Gastroesophageal sphincter (tissue), 4 donors: ENCODE data around the gene CASP8. TPM values are rescaled to one million over a fixed set of nuclear protein-coding genes. Genes with fewer than 3 reads are reported as not detected.

Experiments
- ATAC-seq: fragments of 150-250 bp; one replicate; pipeline ENCODE4 v1.9.1; 2016; ENCODE audit warnings: mild to moderate bottlenecking, moderate library complexity
- H3K27ac ChIP-seq, 4 donors: fragments of 200-600 bp; sonication (generic) in 3 of 4; 1 replicate in 3 of 4; 2 replicates in 1 of 4; pipeline ENCODE4 v1.5.1; 2016 to 2019
- H3K27me3 ChIP-seq: fragments of 200-600 bp; sonication (generic); one replicate; pipeline ENCODE4 v1.5.1; 2019
- H3K36me3 ChIP-seq, 2 donors: fragments of 200-600 bp; sonication (generic); one replicate each; pipeline ENCODE4 v1.5.1; 2019; ENCODE audit warnings: control low read depth in 1 of 2
- H3K4me1 ChIP-seq, 3 donors: fragments of 200-600 bp; sonication (generic); 1 replicate in 2 of 3; 2 replicates in 1 of 3; pipeline ENCODE4 v1.5.1; 2016 to 2019; ENCODE audit warnings: control low read depth in 2 of 3
- H3K4me3 ChIP-seq, 2 donors: fragments of 200-600 bp; sonication (generic); one replicate each; pipeline ENCODE4 v1.5.1; 2019; ENCODE audit warnings: mild to moderate bottlenecking in 1 of 2, moderate library complexity in 1 of 2
- H3K9me3 ChIP-seq, 3 donors: fragments of 200-600 bp; sonication (generic); one replicate each; pipeline ENCODE4 v1.5.1; 2017 to 2019; ENCODE audit warnings: control low read depth in 2 of 3
- EP300 ChIP-seq: sonication (generic); formaldehyde crosslinking; IDR thresholded peaks from one replicate; pipeline ENCODE4 v1.6.1; 2017; ENCODE audit warnings: antibody characterized with exemption, mild to moderate bottlenecking
- POLR2A ChIP-seq, 2 donors: fragments of 450-650 bp; IDR thresholded peaks; one replicate each; pipeline ENCODE4 v1.6.1; 2017; ENCODE audit warnings: antibody characterized with exemption in 2 of 2, mild to moderate bottlenecking in 2 of 2, moderate library complexity in 1 of 2
- POLR2AphosphoS5 ChIP-seq: sonication (generic); formaldehyde crosslinking; IDR thresholded peaks from one replicate; pipeline ENCODE4 v1.6.1; 2017; ENCODE audit warnings: antibody characterized with exemption
- WGBS, 2 donors: methylation state at CpG; one replicate each; pipeline ENCODE4 v1.1.5; 2018; ENCODE audit warnings: low coverage in 1 of 2; 5-methylcytosine and 5-hydroxymethylcytosine counted together
- total RNA-seq, 4 donors: library from RNA; depleted of rRNA; stranded (reverse); fragments of >200 nt; gene quantifications; one replicate each; pipeline ENCODE4 v1.1.0, GENCODE V29; 2016
- TF ChIP-seq, protein P1 (sequence below), 4 experiments: fragments of 200-600 bp in 2 of 4; fragments of 450-650 bp in 2 of 4; sonication (generic) in 1 of 4; IDR thresholded peaks; one replicate each; pipeline ENCODE4 v1.5.1; 2017 to 2019; ENCODE audit warnings: antibody characterized with exemption in 4 of 4, mild to moderate bottlenecking in 2 of 4, moderate library complexity in 2 of 4

CASP8 gene
- total RNA-seq, 4 donors from 2014 or later = 6.4 to 12.3 (median 10.0) TPM

GRCh38 chr2:201228912-201229290, 31.4 kb upstream of the CASP8 start:
- Histone ChIP-seq H3K9me3 (no peaks in the 10 kb centered on the region), H3K4me3 (no peak overlapping the region), H3K27me3 (no peaks in the 10 kb centered on the region), H3K4me1 (peaks cover 0 to 12% (median 4%) of the 10 kb centered on the region in 3 donors), H3K36me3 (no peaks in the 10 kb centered on the region), H3K27ac (no peak overlapping the region)
- TF ChIP-seq, protein P1, sequence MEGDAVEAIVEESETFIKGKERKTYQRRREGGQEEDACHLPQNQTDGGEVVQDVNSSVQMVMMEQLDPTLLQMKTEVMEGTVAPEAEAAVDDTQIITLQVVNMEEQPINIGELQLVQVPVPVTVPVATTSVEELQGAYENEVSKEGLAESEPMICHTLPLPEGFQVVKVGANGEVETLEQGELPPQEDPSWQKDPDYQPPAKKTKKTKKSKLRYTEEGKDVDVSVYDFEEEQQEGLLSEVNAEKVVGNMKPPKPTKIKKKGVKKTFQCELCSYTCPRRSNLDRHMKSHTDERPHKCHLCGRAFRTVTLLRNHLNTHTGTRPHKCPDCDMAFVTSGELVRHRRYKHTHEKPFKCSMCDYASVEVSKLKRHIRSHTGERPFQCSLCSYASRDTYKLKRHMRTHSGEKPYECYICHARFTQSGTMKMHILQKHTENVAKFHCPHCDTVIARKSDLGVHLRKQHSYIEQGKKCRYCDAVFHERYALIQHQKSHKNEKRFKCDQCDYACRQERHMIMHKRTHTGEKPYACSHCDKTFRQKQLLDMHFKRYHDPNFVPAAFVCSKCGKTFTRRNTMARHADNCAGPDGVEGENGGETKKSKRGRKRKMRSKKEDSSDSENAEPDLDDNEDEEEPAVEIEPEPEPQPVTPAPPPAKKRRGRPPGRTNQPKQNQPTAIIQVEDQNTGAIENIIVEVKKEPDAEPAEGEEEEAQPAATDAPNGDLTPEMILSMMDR (IDR thresholded peaks at IDR 0.05) = no peak
- TF ChIP-seq POLR2A (IDR thresholded peaks at IDR 0.05) = no peak
- TF ChIP-seq EP300 = no peak
- no peak for TF ChIP-seq POLR2AphosphoS5
- 51 to 73% methylated on average over 5 to 12 of the region's 12 CpGs for WGBS, 2 donors
- no peak for ATAC-seq

- H3K9me3 ChIP-seq = no peaks in the 10 kb centered on the region
- WGBS, 2 donors = 11 to 13% methylated on average over 5 to 8 of the region's 8 CpGs
- ATAC-seq = peak; percentile 78
- H3K36me3 ChIP-seq = no peaks in the 10 kb centered on the region
- H3K4me3 ChIP-seq = no peak overlapping the region
- peaks cover 0 to 25% (median 6%) of the 10 kb centered on the region in 3 donors for H3K4me1 ChIP-seq
- peak overlapping the region in 2 of 4 donors; percentile 36 to 47 for H3K27ac ChIP-seq
- H3K27me3 ChIP-seq = no peaks in the 10 kb centered on the region
- no peak for TF ChIP-seq POLR2A (IDR thresholded peaks at IDR 0.05)
- TF ChIP-seq, protein P1 (IDR thresholded peaks at IDR 0.05) = peak; percentile 64 to 83 (median 66)
Observed at GRCh38 chr2:201231781-201232466, 28.4 kb upstream of the CASP8 start.

GRCh38 chr2:201232467-201232815, 27.9 kb upstream of the CASP8 start:
- no peaks in the 10 kb centered on the region for H3K27me3 ChIP-seq
- H3K9me3 ChIP-seq = no peaks in the 10 kb centered on the region
- H3K27ac ChIP-seq = no peak overlapping the region
- H3K36me3 ChIP-seq = no peaks in the 10 kb centered on the region
- peaks cover 0 to 25% (median 6%) of the 10 kb centered on the region in 3 donors for H3K4me1 ChIP-seq
- no peak overlapping the region for H3K4me3 ChIP-seq
- no peak for ATAC-seq
- 72 to 80% methylated on average over 1 to 3 of the region's 3 CpGs for WGBS, 2 donors
- TF ChIP-seq, protein P1 (IDR thresholded peaks at IDR 0.05) = no peak
- TF ChIP-seq EP300 (no peak), POLR2AphosphoS5 (no peak), POLR2A (IDR thresholded peaks at IDR 0.05) (no peak)

GRCh38 chr2:201233192-201233811, 27.0 kb upstream of the CASP8 start:
- Histone ChIP-seq H3K4me1 (peaks cover 0 to 25% (median 6%) of the 10 kb centered on the region in 3 donors), H3K27ac (peak overlapping the region in 1 of 4 donors; percentile 22), H3K4me3 (peak overlapping the region in 1 of 2 donors; percentile 26), H3K9me3 (no peaks in the 10 kb centered on the region), H3K27me3 (no peaks in the 10 kb centered on the region), H3K36me3 (no peaks in the 10 kb centered on the region)
- 49 to 67% methylated on average over 2 to 8 of the region's 8 CpGs for WGBS, 2 donors
- peak; percentile 30 for ATAC-seq
- TF ChIP-seq POLR2A (IDR thresholded peaks at IDR 0.05) (no peak), POLR2AphosphoS5 (no peak)
- TF ChIP-seq, protein P1 (IDR thresholded peaks at IDR 0.05) = no peak
